ENCODE measurements around the gene P2RX3. TPM values are rescaled to one million over a fixed set of nuclear protein-coding genes. Genes with fewer than 3 reads are reported as not detected.

The P2RX3 gene
- total and polyA plus RNA-seq, 10 of the 15 experiments (the other 5 are each of a cell fraction or from before 2014, with no cell fraction given) = 0.05 to 0.12 TPM; not detected in 8

DNA sequence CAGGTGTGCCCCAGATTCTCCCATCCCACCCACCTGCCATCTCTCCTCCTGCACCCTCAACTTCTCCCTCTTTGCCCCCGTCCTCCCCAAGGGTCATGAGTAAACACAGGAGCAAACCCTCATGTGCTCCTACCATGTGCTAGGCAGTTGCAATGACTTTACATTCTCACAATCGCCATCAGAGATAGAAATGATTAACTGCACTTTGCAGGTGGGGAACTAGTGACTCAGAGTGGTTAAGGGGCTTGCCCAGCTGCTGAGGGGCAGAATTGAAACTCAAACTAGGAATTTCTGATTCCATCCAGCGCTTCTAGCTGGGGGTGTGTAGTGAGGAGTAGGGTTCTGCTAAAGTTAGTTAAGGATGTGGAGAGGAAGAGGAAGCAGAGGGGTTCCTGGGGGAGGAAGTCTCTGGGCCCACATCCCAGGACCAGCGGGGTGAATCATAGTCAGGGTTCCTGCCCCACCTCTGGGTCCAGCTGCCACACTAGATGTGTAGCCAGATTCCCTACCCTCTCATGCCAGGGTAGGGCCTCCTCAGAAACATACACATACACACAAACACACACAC, 68.3 kb downstream of the P2RX3 start:
- ChIA-PET SMC1A (ENCODE audit: uncharacterized antibody, unreplicated experiment) (interaction anchor here (0.9 to 1.6 kb wide), 5 partner anchors 9 to 73 kb away, joined by 3 to 4 read pairs (median 3); no protein-coding TSS in a partner anchor), POLR2A (interaction anchor here (1.0 to 2.4 kb wide), 2 partner anchors 12 to 19 kb away, joined by 6 to 11 read pairs; no protein-coding TSS in a partner anchor), RAD21 (ENCODE audit: unreplicated experiment) (interaction anchor here (1.0 to 3.4 kb wide), 5 partner anchors 12 to 52 kb away, joined by 3 to 21 read pairs (median 4); no protein-coding TSS in a partner anchor), CTCF (interaction anchor here (0.9 to 1.6 kb wide), 4 partner anchors 11 to 238 kb away, joined by 3 to 6 read pairs (median 4); partner anchors contain the start of gene UBE2L6)
- H3K36me3 ChIP-seq (ENCODE audit: control insufficient read depth in 2 of 2, insufficient read depth in 2 of 2, low read length in 1 of 2) = peaks cover 31 to 40% of the 10 kb centered on the region in 2 experiments
- ATAC-seq = peak; percentile 90
- no peaks in the 10 kb centered on the region for H3K27me3 ChIP-seq (replicated peaks in 1 of 2; ENCODE audit: control insufficient read depth in 2 of 2, insufficient read depth in 2 of 2, low read length in 1 of 2)
- H3K4me2 ChIP-seq (ENCODE audit: control insufficient read depth, insufficient read depth) = no peak overlapping the region
- DNase-seq (ENCODE audit: low read depth, low spot score) = peak; percentile 64
- no TSS peak for BruUV-seq (replicated peaks)
- no peak overlapping the region for H2AFZ ChIP-seq (ENCODE audit: control insufficient read depth, low read depth, low read length)
- intact Hi-C loops (cut with micrococcal nuclease; ENCODE audit: unreplicated experiment) (loop anchor here (1.0 kb wide), 1 partner anchor 19 kb away; no protein-coding TSS in a partner anchor), in situ Hi-C loops (cut with MboI) (no loop called here)
- no peak overlapping the region for H3K9ac ChIP-seq (ENCODE audit: control insufficient read depth, insufficient read depth, low read length)
- H3K79me2 ChIP-seq (ENCODE audit: control insufficient read depth, insufficient read depth, low read length) = no peaks in the 10 kb centered on the region; the same call in 1 of the 2 replicates
- H4K20me1 ChIP-seq (ENCODE audit: control insufficient read depth, insufficient read depth) = no peaks in the 10 kb centered on the region
- no peak for FAIRE-seq
- no peak overlapping the region for H3K4me3 ChIP-seq
- peaks cover 19% of the 10 kb centered on the region for H3K4me1 ChIP-seq (ENCODE audit: control insufficient read depth, insufficient read depth, low read length)
- 0% methylated on average over 3 of the region's 4 CpGs for WGBS (ENCODE audit: insufficient coverage, insufficient replicate concordance, low lambda C conversion rate, missing lambda C conversion rate)
- peak overlapping the region; percentile 55 for H3K27ac ChIP-seq (ENCODE audit: control insufficient read depth, insufficient read depth)
- H3K9me3 ChIP-seq (replicated peaks; ENCODE audit: control insufficient read depth, insufficient read depth, low read length) = no peaks in the 10 kb centered on the region
- TF ChIP-seq NR2F1 (conservative IDR thresholded peaks at IDR 0.05) (peak; percentile 26; the same call in 1 of the 2 replicates), CEBPB (IDR thresholded peaks at IDR 0.05; ENCODE audit: borderline replicate concordance in 1 of 2, low read depth in 2 of 2, low read length in 2 of 2) (no peak), MEF2A (IDR thresholded peaks at IDR 0.05; ENCODE audit: insufficient read depth, low read depth, low read length) (0 out of 2 replicates have a peak, but pooled peaks have one; percentile 32), CHD1 (IDR thresholded peaks at IDR 0.05; ENCODE audit: low read depth, low read length) (no peak), CREB1 (IDR thresholded peaks at IDR 0.05; ENCODE audit: low read depth) (0 out of 2 replicates have a peak, but pooled peaks have one; percentile 42), NFYA (IDR thresholded peaks at IDR 0.05; ENCODE audit: borderline replicate concordance, low read depth, low read length) (no peak), RELA (IDR thresholded peaks at IDR 0.05; ENCODE audit: borderline replicate concordance, partially characterized antibody) (peak; percentile 93), MXI1 (IDR thresholded peaks at IDR 0.05; ENCODE audit: low read depth, low read length) (peak; percentile 62), GABPA (IDR thresholded peaks at IDR 0.05; ENCODE audit: low read depth) (no peak), BACH1 (IDR thresholded peaks at IDR 0.05; ENCODE audit: borderline replicate concordance) (peak; percentile 64; the same call in 1 of the 2 replicates), ZNF274 (IDR thresholded peaks at IDR 0.05; ENCODE audit: insufficient read depth, insufficient read length) (no peak), LARP7 (IDR thresholded peaks at IDR 0.05) (no peak), BRCA1 (IDR thresholded peaks at IDR 0.05; ENCODE audit: low read depth, low read length) (no peak), EP300 (IDR thresholded peaks at IDR 0.05; ENCODE audit: borderline replicate concordance in 1 of 2, control insufficient read depth in 1 of 2, low read depth in 2 of 2, low read length in 2 of 2) (peak; percentile 82 to 83), NFIC (IDR thresholded peaks at IDR 0.05; ENCODE audit: low read depth, low read length) (peak; percentile 69; the same call in 1 of the 2 replicates), JUNB (IDR thresholded peaks at IDR 0.05) (peak; percentile 76), SIN3A (IDR thresholded peaks at IDR 0.05; ENCODE audit: low read depth, low read length) (no peak), CBFB (IDR thresholded peaks at IDR 0.05; ENCODE audit: low read depth) (no peak), IKZF2 (IDR thresholded peaks at IDR 0.05) (peak; percentile 91 to 93)
- TF ChIP-seq, protein P1, sequence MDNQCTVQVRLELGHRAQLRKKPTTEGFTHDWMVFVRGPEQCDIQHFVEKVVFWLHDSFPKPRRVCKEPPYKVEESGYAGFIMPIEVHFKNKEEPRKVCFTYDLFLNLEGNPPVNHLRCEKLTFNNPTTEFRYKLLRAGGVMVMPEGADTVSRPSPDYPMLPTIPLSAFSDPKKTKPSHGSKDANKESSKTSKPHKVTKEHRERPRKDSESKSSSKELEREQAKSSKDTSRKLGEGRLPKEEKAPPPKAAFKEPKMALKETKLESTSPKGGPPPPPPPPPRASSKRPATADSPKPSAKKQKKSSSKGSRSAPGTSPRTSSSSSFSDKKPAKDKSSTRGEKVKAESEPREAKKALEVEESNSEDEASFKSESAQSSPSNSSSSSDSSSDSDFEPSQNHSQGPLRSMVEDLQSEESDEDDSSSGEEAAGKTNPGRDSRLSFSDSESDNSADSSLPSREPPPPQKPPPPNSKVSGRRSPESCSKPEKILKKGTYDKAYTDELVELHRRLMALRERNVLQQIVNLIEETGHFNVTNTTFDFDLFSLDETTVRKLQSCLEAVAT (IDR thresholded peaks at IDR 0.05) = no peak
- TF ChIP-seq, protein P2, sequence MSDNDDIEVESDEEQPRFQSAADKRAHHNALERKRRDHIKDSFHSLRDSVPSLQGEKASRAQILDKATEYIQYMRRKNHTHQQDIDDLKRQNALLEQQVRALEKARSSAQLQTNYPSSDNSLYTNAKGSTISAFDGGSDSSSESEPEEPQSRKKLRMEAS (IDR thresholded peaks at IDR 0.05; ENCODE audit: low read depth, low read length) = peak; percentile 61; the same call in 1 of the 2 replicates
- TF ChIP-seq, protein P3, sequence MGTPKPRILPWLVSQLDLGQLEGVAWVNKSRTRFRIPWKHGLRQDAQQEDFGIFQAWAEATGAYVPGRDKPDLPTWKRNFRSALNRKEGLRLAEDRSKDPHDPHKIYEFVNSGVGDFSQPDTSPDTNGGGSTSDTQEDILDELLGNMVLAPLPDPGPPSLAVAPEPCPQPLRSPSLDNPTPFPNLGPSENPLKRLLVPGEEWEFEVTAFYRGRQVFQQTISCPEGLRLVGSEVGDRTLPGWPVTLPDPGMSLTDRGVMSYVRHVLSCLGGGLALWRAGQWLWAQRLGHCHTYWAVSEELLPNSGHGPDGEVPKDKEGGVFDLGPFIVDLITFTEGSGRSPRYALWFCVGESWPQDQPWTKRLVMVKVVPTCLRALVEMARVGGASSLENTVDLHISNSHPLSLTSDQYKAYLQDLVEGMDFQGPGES (IDR thresholded peaks at IDR 0.05) = no peak
